A172 (cell line): ENCODE data around the gene SLC1A1. TPM values are rescaled to one million over a fixed set of nuclear protein-coding genes. Genes with fewer than 3 reads are reported as not detected.
"Not testable (repeated sequence)": the region's sequence is repeated elsewhere in the genome, so short reads cannot be mapped to it uniquely, and the experiment has no call there.

Source experiments
- DNase-seq: peaks from one replicate; pipeline ENCODE4 v3.0.0-alpha.2; 2015; ENCODE audit warnings: low spot score
- total RNA-seq: library from RNA; depleted of rRNA; stranded (reverse); fragments of >200 nt; shearing (Covaris generic); gene quantifications from 2 replicates; pipeline ENCODE4 v1.2.3, GENCODE V29; 2014

Gene SLC1A1
- total RNA-seq, 1 experiment from 2014 or later = 1.7 TPM

DNA sequence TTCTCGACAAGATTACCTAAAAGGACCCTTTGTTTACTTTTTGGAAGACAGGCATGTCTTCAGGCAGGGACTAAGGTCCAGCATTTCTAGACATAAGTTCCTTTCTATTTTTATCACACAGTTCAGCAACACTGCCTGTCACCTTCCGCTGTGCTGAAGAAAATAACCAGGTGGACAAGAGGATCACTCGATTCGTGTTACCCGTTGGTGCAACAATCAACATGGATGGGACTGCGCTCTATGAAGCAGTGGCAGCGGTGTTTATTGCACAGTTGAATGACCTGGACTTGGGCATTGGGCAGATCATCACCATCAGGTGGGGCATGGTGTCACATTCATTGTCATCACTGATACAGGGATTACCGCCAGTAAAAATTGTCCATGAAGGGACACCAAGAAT, 86.2 kb downstream of the SLC1A1 start:
- no peak for DNase-seq

DNA sequence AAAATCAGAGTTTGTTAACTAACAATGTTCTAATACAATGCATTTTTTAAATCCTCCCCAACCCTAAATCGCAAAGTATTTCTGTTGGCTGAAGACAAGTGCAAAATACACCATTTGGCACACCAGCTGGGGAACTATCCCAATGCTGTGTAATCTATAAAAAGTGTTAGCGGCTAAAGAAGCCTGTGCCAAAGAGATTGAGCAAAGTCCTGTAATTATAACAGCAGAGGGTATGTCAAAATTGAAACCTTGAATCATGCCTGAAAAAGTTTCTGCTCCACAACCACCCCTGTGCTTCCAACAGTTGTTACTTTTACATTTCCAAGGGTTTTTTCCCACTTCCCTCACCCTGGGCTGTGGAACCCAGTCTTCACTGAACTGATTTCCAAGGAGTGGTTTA, 88.7 kb downstream of the SLC1A1 start:
- DNase-seq = no peak

DNA sequence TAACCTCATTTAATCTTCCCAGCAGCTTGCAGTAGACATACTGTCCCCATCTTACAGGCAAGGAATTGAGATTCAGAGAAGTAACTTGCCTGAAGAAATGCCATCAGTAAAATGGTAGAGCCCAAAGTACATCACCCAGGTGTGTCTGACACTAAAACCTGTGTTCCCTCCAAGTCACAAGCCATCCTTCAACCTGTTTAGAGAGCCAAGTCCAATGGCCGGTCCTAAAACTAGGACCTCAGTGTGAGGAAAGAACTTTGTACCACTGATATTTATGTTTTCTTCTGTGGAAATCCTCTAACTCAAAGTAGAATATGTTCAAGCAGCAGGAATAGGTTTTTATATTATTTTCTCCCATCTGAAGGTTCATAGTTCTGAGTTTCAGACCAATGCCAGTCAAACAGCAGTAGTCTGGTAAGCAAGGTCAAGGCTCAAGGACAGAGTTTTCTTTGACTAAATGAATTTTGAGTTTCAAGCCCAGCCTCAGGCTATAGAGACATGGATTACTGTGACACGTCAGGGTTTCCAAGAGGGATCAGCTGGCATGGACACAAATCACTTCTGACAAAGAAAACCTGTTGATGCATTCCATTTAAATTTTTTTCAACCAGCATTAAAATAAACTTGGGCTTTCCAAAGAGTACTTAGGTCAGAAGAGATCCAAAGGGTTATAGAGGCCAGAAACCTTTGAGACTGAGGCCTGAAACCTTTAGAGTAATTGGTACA, 90.9 kb downstream of the SLC1A1 start:
- no peak for DNase-seq

DNA sequence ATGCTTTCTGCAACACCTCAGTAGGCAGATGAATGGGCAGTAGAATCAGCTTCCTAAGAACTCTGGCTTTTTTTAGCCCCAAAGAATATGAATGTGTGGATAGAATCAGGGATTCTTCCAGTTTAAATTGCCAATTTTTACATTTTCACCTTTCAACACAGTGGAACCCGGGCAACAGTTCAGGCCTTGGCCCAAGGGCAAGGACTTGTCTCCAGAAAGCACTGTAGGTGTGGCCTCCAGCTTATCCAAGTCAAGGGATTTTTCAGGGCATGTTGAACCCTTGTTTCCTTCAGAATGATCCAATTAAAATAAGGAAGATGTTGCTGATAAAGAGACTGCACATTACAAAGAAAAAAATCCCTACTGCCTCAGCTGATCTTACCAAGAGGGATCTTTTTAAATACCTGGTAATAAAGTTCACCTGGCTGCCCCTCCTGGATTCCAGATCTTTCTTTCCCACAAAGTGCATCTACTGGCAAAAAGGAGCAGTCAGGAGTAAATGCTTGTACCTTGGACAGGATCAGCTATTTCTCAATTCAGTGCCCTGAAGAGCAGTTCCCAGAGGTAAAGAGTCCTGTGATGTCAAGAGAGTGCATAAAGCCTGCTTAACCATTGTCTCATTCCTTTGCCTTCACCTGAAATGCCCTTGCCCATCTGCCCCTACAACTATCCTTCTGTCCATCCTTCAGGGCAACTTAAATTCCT, 91.7 kb downstream of the SLC1A1 start:
- DNase-seq = no peak

- no peak for DNase-seq
These were observed 92.7 kb downstream of the SLC1A1 start for GRCh38 chr9:4583001-4583400.

GRCh38 chr9:4584636-4585035, 94.4 kb downstream of the SLC1A1 start:
- no peak for DNase-seq

DNA sequence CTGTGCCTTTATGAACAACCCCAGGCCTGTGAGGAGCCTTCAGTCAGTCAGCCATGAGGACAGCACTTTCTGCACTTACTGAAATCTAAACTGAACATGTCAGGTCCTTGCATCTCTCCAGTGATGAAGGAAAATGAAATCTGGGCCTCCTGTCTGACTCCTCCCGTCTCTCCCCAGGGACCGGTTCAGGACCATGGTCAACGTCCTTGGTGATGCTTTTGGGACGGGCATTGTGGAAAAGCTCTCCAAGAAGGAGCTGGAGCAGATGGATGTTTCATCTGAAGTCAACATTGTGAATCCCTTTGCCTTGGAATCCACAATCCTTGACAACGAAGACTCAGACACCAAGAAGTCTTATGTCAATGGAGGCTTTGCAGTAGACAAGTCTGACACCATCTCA, 94.9 kb downstream of the SLC1A1 start:
- no peak for DNase-seq

DNA sequence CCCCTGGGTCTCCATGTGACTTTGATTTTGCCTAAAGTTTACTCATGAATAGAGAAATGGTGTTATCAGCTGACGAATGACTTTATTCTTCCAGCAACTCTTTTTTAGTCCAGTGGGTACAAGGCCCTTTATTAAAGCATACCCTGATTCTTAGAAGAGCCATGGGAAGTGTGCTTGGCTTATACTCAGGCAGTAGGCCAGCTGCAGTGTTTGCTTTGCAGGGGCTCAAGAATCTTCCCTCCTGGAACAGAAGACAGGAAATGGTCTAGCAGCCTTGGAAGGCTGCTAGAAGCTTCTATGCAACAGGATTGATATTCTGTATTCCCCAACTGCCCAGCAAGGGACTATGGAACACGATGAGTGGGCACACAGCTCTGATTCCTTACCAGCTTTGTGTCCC, 98.5 kb downstream of the SLC1A1 start:
- no peak for DNase-seq

DNA sequence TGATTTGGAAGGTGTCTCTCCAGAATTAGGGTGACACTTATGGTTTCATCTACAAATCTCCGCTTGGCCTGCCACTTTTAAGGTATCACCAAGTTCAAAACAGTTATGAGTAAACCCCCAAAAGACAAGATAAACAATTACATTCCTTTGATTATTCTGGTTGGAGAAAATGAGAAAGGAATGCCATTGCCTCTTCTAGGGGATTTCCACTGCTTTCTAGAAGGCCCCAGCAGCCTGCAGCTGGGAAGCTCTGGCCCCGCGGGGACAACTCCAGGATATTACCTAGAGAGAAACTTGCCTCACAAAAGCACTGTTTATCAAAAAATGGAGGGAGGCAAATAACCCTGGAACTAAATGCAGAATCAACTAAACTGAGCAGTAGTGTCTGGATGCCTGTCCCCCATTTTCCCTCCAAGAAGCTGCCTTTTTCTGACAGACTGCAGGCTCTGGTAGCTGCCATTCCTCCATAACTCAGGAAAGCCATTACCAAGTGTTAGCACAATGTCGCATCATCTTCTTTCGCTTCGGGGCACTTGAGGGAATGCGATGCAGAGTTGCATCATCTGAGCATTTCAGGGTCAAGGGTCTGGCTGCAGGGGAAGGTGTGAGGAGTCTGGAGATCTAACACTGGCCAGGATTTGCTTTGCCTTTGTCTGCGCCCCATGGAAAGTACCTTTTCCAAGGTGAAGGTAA, 100.3 kb downstream of the SLC1A1 start:
- DNase-seq = peak; percentile 5

- DNase-seq = no peak
These were observed 100.8 kb downstream of the SLC1A1 start for GRCh38 chr9:4591123-4591500.

GRCh38 chr9:4592295-4592694, 102.0 kb downstream of the SLC1A1 start:
- DNase-seq = no peak

- no peak for DNase-seq
These were observed 102.6 kb downstream of the SLC1A1 start for GRCh38 chr9:4592886-4593285.

DNA sequence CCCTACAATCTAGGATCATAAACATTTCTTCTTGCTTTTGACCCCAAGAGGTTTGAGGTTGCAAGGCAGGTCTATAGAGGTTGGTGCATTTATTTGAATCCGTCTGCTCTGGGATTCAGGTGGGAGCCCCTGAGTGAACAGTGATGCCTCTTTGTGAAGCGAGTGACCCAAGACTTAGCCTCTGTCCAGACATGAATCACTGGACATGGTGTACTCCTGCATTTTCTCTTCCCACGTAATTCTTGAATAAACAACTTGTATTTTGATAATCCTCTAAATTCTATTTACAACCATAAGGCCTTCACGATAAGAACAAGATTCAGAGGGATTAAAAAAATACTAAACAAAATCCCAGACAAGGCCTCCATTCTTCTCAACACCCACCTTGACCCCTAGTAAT, 104.3 kb downstream of the SLC1A1 start:
- no peak for DNase-seq

GRCh38 chr9:4594994-4595393, 104.7 kb downstream of the SLC1A1 start:
- no peak for DNase-seq

DNA sequence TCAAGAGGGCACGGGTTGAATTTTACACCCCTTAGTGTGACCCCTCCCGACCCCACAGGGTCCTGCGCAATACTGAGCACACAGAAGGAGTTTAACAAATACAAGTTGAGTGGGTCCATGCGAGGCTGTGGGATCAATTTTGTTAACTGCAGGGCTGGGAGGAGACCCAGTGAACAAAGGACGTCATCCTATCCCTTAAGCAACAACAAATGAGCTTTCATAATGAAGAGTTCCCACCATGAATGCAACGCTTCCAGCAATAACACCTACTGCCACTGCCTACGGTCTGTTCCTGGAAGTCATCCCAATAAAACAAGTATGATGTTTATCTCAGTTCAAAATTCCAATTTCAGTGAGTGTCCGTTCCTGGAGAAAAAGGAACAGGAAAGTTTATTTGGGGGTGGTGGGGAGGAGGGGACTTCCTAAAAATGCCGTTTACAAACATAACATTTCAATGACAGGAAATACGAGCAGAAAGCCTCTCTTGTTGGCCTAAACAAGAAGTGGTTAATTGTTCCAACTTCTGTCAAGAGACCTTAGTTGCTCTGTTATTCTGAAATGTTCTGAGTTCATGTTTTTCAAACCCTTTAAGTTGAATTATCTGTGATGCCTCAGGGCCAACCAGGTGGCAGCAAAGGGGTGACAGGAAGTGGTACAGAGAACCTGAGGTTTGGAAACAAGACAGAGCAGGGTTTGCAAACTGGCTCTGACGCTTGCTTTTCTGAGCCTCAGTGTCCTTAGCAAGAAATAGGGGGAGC, 106.1 kb downstream of the SLC1A1 start:
- DNase-seq = no peak

DNA sequence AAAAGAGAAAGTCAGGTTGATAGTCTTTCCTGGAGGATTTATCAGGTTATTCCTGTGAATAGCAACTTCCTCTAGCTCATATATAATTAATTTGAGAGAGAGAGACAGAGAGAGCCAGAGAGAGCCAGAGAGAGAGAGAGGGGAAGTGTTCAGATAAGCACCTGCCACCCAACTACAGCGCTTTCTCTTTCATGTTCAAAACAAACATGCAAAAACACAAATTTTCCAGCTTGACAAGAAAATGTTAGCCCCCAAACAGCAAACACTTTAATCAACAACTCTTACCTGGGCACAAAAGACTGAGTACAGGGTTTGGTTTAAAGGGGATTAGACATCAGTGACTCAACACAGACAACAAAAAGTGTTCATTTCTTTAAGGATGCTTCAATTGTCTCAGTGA, 110.1 kb downstream of the SLC1A1 start:
- DNase-seq = no peak

GRCh38 chr9:4603830-4604229, 113.6 kb downstream of the SLC1A1 start:
- DNase-seq = no peak

DNA sequence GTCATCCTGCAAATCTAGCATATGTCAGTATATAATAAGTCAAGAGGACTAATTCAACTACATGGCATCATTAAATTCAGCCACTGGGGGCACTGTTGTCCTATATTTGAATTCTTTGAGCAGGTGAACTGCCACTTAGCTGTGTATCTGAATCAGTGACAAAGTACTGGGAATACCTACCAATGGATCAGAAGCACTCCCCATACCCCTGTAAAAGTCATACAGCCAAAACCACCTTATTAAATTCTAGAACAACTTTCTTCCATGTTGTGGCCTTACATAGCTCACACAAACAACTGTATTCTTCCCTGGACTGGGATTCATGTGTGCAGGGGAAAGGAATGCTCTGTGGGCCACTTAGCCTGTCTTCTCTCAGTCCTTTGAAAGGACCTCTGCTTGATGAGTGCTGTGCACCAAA, 114.4 kb downstream of the SLC1A1 start:
- DNase-seq = peak; percentile 66

DNA sequence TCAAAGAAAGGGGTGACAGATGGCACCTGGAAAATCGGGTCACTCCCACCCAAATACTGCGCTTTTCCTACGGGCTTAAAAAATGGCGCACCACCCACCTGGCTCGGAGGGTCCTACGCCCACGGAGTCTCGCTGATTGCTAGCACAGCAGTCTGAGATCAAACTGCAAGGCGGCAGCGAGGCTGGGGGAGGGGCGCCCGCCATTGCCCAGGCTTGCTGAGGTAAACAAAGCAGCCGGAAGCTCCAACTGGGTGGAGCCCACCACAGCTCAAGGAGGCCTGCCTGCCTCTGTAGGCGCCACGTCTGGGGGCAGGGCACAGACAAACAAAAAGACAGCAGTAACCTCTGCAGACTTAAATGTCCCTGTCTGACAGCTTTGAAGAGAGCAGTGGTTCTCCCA, 115.8 kb downstream of the SLC1A1 start:
- not testable (repeated sequence) for DNase-seq

DNA sequence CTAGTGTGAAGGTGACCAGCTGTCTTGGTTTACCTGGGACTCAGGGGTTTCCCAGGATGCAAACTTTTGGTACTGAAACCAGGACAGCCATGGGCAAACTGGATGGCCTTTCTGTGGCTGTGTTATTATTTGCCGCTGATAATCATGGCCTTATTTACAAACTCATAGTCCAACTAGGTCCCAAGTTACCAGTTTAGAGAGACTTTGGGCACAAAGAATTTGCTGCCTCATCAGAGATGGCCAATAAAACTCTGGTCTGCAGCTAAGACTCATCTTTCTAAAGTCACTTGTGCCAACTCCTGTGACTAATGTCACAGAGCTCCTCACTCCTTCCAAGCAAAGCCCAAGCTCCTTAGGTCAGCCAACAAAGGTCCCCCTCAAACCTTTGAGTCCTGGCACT, 124.4 kb downstream of the SLC1A1 start:
- no peak for DNase-seq

GRCh38 chr9:4615251-4615650, 125.0 kb downstream of the SLC1A1 start:
- DNase-seq = no peak

DNA sequence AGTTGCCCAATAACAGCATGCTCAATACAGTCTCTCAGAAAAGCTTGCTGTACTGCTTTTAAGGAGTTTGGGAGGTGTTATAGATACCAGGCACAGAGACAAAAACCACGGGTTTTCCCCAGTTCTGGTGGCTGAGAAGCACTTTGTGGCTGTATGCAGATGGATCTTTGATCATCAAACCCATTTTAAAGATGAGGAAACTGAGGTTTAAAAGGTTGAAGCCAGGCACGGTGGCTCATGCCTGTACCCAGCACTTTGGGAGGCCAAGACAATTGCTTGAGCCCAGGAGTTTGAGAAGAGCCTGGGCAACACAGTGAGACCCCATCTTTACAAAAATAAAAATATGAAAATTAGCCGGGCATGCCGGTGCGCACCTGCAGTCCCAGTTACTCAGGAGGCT, 125.5 kb downstream of the SLC1A1 start:
- no peak for DNase-seq
